Natural killer cell (primary cell): ENCODE data around the gene DRGX. TPM values are rescaled to one million over a fixed set of nuclear protein-coding genes. Genes with fewer than 3 reads are reported as not detected.
A peak's percentile ranks its signal among the peaks of the same experiment; 100 is the strongest.

Source experiments
- ATAC-seq, 3 donors: fragments of 150-1000 bp in 2 of 3; fragments of 200-7000 bp in 1 of 3; cut with Tn5 transposase; 1 replicate in 1 of 3; 2 replicates in 2 of 3; pipeline ENCODE4 v1.10.0; 2021; ENCODE audit warnings: mild to moderate bottlenecking in 2 of 3, moderate library complexity in 2 of 3
- DNase-seq, 2 donors: peaks; one replicate each; pipeline versions ENCODE4 v3.0.0 to v3.0.0-alpha.2; 2013 to 2021; ENCODE audit warnings: mixed read lengths in 1 of 2
- H3K27ac ChIP-seq: one replicate; pipeline ENCODE4 v1.5.1; 2013; ENCODE audit warnings: mild to moderate bottlenecking, low read length
- H3K27me3 ChIP-seq: one replicate; pipeline ENCODE4 v1.6.1; 2013; ENCODE audit warnings: low read length; ENCODE audit not compliant: control insufficient read depth, insufficient read depth
- H3K36me3 ChIP-seq: one replicate; pipeline ENCODE4 v1.6.1; 2013; ENCODE audit warnings: low read length; ENCODE audit not compliant: control insufficient read depth, insufficient read depth
- H3K4me1 ChIP-seq: one replicate; pipeline ENCODE4 v1.6.1; 2013; ENCODE audit warnings: low read length; ENCODE audit not compliant: control insufficient read depth, insufficient read depth
- H3K4me3 ChIP-seq: one replicate; pipeline ENCODE4 v1.5.1; 2013; ENCODE audit warnings: low read length
- H3K9me3 ChIP-seq: one replicate; pipeline ENCODE4 v1.6.1; 2013; ENCODE audit warnings: low read length; ENCODE audit not compliant: control insufficient read depth, insufficient read depth
- H3K27ac Mint-ChIP-seq, 2 donors: one replicate each; pipeline ENCODE4 v1.8.0; 2022; ENCODE audit warnings: mild to moderate bottlenecking in 2 of 2, mixed read lengths in 2 of 2, moderate library complexity in 1 of 2
- H3K27me3 Mint-ChIP-seq, 2 donors: one replicate each; pipeline ENCODE4 v1.8.0; 2022; ENCODE audit warnings: low read depth in 2 of 2, mixed read lengths in 2 of 2
- H3K36me3 Mint-ChIP-seq: one replicate; pipeline ENCODE4 v1.8.0; 2022; ENCODE audit warnings: mixed read lengths
- H3K4me1 Mint-ChIP-seq, 2 donors: one replicate each; pipeline ENCODE4 v1.8.0; 2022; ENCODE audit warnings: mixed read lengths in 2 of 2
- H3K4me3 Mint-ChIP-seq: one replicate; pipeline ENCODE4 v1.8.0; 2022; ENCODE audit warnings: mild to moderate bottlenecking, moderate library complexity, mixed read lengths
- H3K9me3 Mint-ChIP-seq, 2 donors: one replicate each; pipeline ENCODE4 v1.8.0; 2022; ENCODE audit warnings: mixed read lengths in 2 of 2
- WGBS: methylation state at CpG from one replicate; pipeline ENCODE4 v1.1.7; 2013; ENCODE audit warnings: missing lambda C conversion rate; ENCODE audit not compliant: insufficient coverage; 5-methylcytosine and 5-hydroxymethylcytosine counted together
- intact Hi-C: fragments of 100-400 bp; cut with micrococcal nuclease; formaldehyde crosslinking; loops from one replicate; pipeline ENCODE4 v1.14.2; 2022
- total RNA-seq, 4 donors: library from RNA; stranded (reverse); fragments of 120-200 nt in 1 of 4; gene quantifications; one replicate each; pipeline versions ENCODE4 v1.2.3 to v1.2.4, GENCODE V29; 2013 to 2022
- TF ChIP-seq, protein P1 (sequence below): fragments of 200-600 bp; IDR thresholded peaks from one replicate; pipeline ENCODE4 v1.8.0; 2022; ENCODE audit warnings: antibody characterized with exemption

The DRGX gene
- total RNA-seq, 3 donors from 2014 or later (not counting 1 experiment from before 2014, with no cell fraction given) = not detected

DNA sequence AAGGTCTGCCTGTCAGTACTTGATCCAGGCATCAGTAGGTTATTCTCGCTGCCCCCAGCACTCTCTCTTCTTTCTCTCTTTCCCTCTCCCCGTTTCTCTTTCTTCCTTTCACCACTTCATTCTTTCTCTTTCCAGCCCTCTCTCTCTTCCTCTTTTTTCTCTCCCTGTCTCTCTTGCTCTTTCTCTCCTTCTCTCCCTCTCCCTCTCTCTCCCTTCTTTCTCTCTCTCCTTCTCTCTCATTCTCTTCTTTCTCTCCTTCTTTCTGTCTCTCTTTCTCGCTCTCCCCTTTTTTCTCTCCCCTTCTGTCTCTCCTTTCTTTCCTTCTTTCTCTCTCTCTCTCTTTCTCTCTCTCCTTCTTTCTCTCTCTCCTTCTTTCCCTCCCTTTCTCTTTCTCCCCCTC is 7.5 kb upstream of the DRGX start:
- TF ChIP-seq, protein P1, sequence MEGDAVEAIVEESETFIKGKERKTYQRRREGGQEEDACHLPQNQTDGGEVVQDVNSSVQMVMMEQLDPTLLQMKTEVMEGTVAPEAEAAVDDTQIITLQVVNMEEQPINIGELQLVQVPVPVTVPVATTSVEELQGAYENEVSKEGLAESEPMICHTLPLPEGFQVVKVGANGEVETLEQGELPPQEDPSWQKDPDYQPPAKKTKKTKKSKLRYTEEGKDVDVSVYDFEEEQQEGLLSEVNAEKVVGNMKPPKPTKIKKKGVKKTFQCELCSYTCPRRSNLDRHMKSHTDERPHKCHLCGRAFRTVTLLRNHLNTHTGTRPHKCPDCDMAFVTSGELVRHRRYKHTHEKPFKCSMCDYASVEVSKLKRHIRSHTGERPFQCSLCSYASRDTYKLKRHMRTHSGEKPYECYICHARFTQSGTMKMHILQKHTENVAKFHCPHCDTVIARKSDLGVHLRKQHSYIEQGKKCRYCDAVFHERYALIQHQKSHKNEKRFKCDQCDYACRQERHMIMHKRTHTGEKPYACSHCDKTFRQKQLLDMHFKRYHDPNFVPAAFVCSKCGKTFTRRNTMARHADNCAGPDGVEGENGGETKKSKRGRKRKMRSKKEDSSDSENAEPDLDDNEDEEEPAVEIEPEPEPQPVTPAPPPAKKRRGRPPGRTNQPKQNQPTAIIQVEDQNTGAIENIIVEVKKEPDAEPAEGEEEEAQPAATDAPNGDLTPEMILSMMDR = no peak
- intact Hi-C loops = no loop called here
- H3K4me1 ChIP-seq = peaks cover 8% of the 10 kb centered on the region
- H3K27me3 ChIP-seq = peaks cover 21% of the 10 kb centered on the region
- H3K4me3 ChIP-seq = no peak overlapping the region
- no peaks in the 10 kb centered on the region for H3K9me3 ChIP-seq
- no peak overlapping the region for H3K27ac Mint-ChIP-seq
- peaks cover 61 to 67% of the 10 kb centered on the region in 2 donors for H3K27me3 Mint-ChIP-seq
- no peak for ATAC-seq
- H3K9me3 Mint-ChIP-seq = no peaks in the 10 kb centered on the region
- H3K27ac ChIP-seq = no peak overlapping the region
- peaks cover 8 to 11% of the 10 kb centered on the region in 2 donors for H3K4me1 Mint-ChIP-seq
- WGBS = 65% methylated on average over 3 of the region's 3 CpGs
- no peak for DNase-seq
- H3K36me3 Mint-ChIP-seq = no peaks in the 10 kb centered on the region
- no peaks in the 10 kb centered on the region for H3K36me3 ChIP-seq
- no peak overlapping the region for H3K4me3 Mint-ChIP-seq

DNA sequence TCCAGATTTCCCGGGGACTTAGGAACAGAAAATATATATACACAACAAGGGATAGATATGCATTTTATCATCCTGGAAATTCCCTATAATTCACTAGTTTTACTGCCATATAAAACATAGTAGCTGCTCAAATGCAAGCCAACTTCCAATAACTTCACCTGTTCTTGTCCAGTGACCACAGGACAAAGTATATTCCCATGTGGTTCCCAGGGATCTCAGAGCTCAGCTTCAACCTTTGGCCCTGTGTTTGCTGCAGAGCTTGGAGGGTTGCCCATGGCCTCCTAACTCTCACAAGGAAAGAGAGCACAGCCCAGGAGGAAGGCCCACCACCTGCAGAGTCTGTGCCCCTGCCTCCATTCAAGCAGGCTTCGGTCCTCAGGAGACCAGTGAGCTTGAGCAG is 4.5 kb upstream of the DRGX start:
- Mint-ChIP-seq H3K4me3 (no peak overlapping the region), H3K27ac (no peak overlapping the region), H3K27me3 (peaks cover 61 to 67% of the 10 kb centered on the region in 2 donors), H3K36me3 (no peaks in the 10 kb centered on the region), H3K9me3 (no peaks in the 10 kb centered on the region), H3K4me1 (peaks cover 7 to 19% of the 10 kb centered on the region in 2 donors)
- intact Hi-C loops = no loop called here
- TF ChIP-seq, protein P1 = no peak
- Histone ChIP-seq H3K27ac (no peak overlapping the region), H3K4me3 (no peak overlapping the region), H3K4me1 (peaks cover 21% of the 10 kb centered on the region), H3K36me3 (no peaks in the 10 kb centered on the region), H3K27me3 (peaks cover 47% of the 10 kb centered on the region), H3K9me3 (peaks cover 6% of the 10 kb centered on the region)
- whole genome bisulfite sequencing = 89% methylated on average over 2 of the region's 2 CpGs
- ATAC-seq = no peak
- no peak for DNase-seq

DNA sequence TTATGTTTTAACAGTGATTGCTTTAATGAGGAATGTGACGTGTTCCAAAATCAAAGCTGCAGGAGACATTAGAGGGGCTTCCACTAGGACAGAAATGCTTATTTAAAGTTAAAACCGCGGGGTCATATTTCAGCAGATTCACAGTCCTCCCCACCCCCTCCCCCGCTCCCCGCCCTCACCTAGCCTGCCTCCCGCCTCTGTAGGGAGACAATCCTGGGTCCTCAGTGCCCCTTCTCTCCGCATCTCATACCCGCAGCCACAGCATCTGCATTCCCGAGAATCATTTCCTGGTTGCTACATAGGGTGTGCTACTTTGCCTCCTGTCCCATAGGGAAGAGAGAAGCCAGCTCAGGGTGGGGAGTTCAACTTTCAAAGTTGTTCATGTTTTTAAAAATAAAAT is 3.1 kb upstream of the DRGX start:
- 15% methylated on average over 8 of the region's 9 CpGs for WGBS
- Mint-ChIP-seq H3K27ac (no peak overlapping the region), H3K4me3 (peak overlapping the region; percentile 69), H3K36me3 (no peaks in the 10 kb centered on the region), H3K27me3 (peaks cover 59 to 62% of the 10 kb centered on the region in 2 donors), H3K9me3 (no peaks in the 10 kb centered on the region), H3K4me1 (peaks cover 7 to 19% of the 10 kb centered on the region in 2 donors)
- peaks cover 60% of the 10 kb centered on the region for H3K27me3 ChIP-seq
- H3K4me3 ChIP-seq = no peak overlapping the region
- H3K36me3 ChIP-seq = no peaks in the 10 kb centered on the region
- intact Hi-C loops = no loop called here
- H3K9me3 ChIP-seq = peaks cover 6% of the 10 kb centered on the region
- peaks cover 24% of the 10 kb centered on the region for H3K4me1 ChIP-seq
- TF ChIP-seq, protein P1 = no peak
- ATAC-seq (no peak), DNase-seq (no peak)
- no peak overlapping the region for H3K27ac ChIP-seq
